ENCODE measurements around the gene FLT3LG.
"Not testable (repeated sequence)": the region's sequence is repeated elsewhere in the genome, so short reads cannot be mapped to it uniquely, and the experiment has no call there.

The FLT3LG gene

GRCh38 chr19:49465371-49465770 is 8.6 kb upstream of the FLT3LG start:
- peaks cover 34% of the 10 kb centered on the region for H3K36me3 Mint-ChIP-seq
- peak overlapping the region; percentile 71 for H3K27ac Mint-ChIP-seq
- ATAC-seq = no peak
- H3K4me1 Mint-ChIP-seq = peaks cover 18% of the 10 kb centered on the region
- no peaks in the 10 kb centered on the region for H3K27me3 Mint-ChIP-seq
- no peaks in the 10 kb centered on the region for H3K9me3 Mint-ChIP-seq
- H3K4me3 Mint-ChIP-seq = no peak overlapping the region

- H3K4me1 Mint-ChIP-seq = peaks cover 36% of the 10 kb centered on the region
These were observed 5.8 kb upstream of the FLT3LG start for GRCh38 chr19:49468199-49468598.

GRCh38 chr19:49468746-49469447 is 5.1 kb upstream of the FLT3LG start:
- peak; percentile 87 for ATAC-seq
- H3K27me3 Mint-ChIP-seq = no peaks in the 10 kb centered on the region
- peaks cover 42% of the 10 kb centered on the region for H3K4me1 Mint-ChIP-seq
- no peaks in the 10 kb centered on the region for H3K9me3 Mint-ChIP-seq
- H3K27ac Mint-ChIP-seq = peak overlapping the region; percentile 86
- H3K4me3 Mint-ChIP-seq = peak overlapping the region; percentile 51
- H3K36me3 Mint-ChIP-seq = peaks cover 29% of the 10 kb centered on the region

More at GRCh38 chr19:49468199-49468598, 5.8 kb upstream of the FLT3LG start:
- no peak overlapping the region for H3K4me3 Mint-ChIP-seq
- peak overlapping the region; percentile 86 for H3K27ac Mint-ChIP-seq
- H3K36me3 Mint-ChIP-seq = peaks cover 29% of the 10 kb centered on the region
- no peaks in the 10 kb centered on the region for H3K9me3 Mint-ChIP-seq
- H3K27me3 Mint-ChIP-seq = no peaks in the 10 kb centered on the region
- no peak for ATAC-seq

- Mint-ChIP-seq H3K27me3 (no peaks in the 10 kb centered on the region), H3K9me3 (no peaks in the 10 kb centered on the region), H3K4me1 (peaks cover 54% of the 10 kb centered on the region), H3K36me3 (peaks cover 17% of the 10 kb centered on the region), H3K27ac (peak overlapping the region; percentile 86), H3K4me3 (peak overlapping the region; percentile 53)
- ATAC-seq = peak; percentile 88
These were observed 4.0 kb upstream of the FLT3LG start for GRCh38 chr19:49469828-49470614.

GRCh38 chr19:49470615-49470978 is 3.4 kb upstream of the FLT3LG start:
- no peaks in the 10 kb centered on the region for H3K9me3 Mint-ChIP-seq
- peak overlapping the region; percentile 86 for H3K27ac Mint-ChIP-seq
- peak overlapping the region; percentile 53 for H3K4me3 Mint-ChIP-seq
- H3K4me1 Mint-ChIP-seq = peaks cover 59% of the 10 kb centered on the region
- no peaks in the 10 kb centered on the region for H3K27me3 Mint-ChIP-seq
- ATAC-seq = no peak
- peaks cover 12% of the 10 kb centered on the region for H3K36me3 Mint-ChIP-seq

GRCh38 chr19:49472936-49473335 is 1.1 kb upstream of the FLT3LG start:
- H3K4me1 Mint-ChIP-seq = peaks cover 70% of the 10 kb centered on the region
- H3K36me3 Mint-ChIP-seq = peaks cover 13% of the 10 kb centered on the region
- ATAC-seq = no peak
- no peaks in the 10 kb centered on the region for H3K27me3 Mint-ChIP-seq
- no peaks in the 10 kb centered on the region for H3K9me3 Mint-ChIP-seq
- peak overlapping the region; percentile 96 for H3K27ac Mint-ChIP-seq
- peak overlapping the region; percentile 88 for H3K4me3 Mint-ChIP-seq

- Mint-ChIP-seq H3K36me3 (peaks cover 12% of the 10 kb centered on the region), H3K27ac (peak overlapping the region; percentile 96), H3K4me1 (peaks cover 69% of the 10 kb centered on the region), H3K4me3 (peak overlapping the region; percentile 88)
- not testable (repeated sequence) for ATAC-seq, H3K9me3 Mint-ChIP-seq, H3K27me3 Mint-ChIP-seq
These were observed 531 bp upstream of the FLT3LG start for GRCh38 chr19:49473501-49473867.

- no peak for ATAC-seq
These were observed 518 bp downstream of the FLT3LG start for GRCh38 chr19:49474542-49474924.

GRCh38 chr19:49475191-49475917 is 1.3 kb downstream of the FLT3LG start:
- peak overlapping the region; percentile 88 for H3K4me3 Mint-ChIP-seq
- peak overlapping the region; percentile 96 for H3K27ac Mint-ChIP-seq
- peaks cover 52% of the 10 kb centered on the region for H3K4me1 Mint-ChIP-seq
- H3K36me3 Mint-ChIP-seq = peaks cover 6% of the 10 kb centered on the region
- ATAC-seq = no peak
- H3K27me3 Mint-ChIP-seq = no peaks in the 10 kb centered on the region
- H3K9me3 Mint-ChIP-seq = no peaks in the 10 kb centered on the region

More at GRCh38 chr19:49474542-49474924, 518 bp downstream of the FLT3LG start:
- peak overlapping the region; percentile 96 for H3K27ac Mint-ChIP-seq
- no peaks in the 10 kb centered on the region for H3K9me3 Mint-ChIP-seq
- peaks cover 6% of the 10 kb centered on the region for H3K36me3 Mint-ChIP-seq
- peaks cover 59% of the 10 kb centered on the region for H3K4me1 Mint-ChIP-seq
- H3K27me3 Mint-ChIP-seq = no peaks in the 10 kb centered on the region
- peak overlapping the region; percentile 88 for H3K4me3 Mint-ChIP-seq

GRCh38 chr19:49475995-49476880 is 2.2 kb downstream of the FLT3LG start:
- Mint-ChIP-seq H3K27ac (peak overlapping the region; percentile 96), H3K4me3 (peak overlapping the region; percentile 88), H3K36me3 (peaks cover 6% of the 10 kb centered on the region), H3K9me3 (no peaks in the 10 kb centered on the region), H3K4me1 (peaks cover 43% of the 10 kb centered on the region), H3K27me3 (no peaks in the 10 kb centered on the region)
- no peak for ATAC-seq

- no peak overlapping the region for H3K4me3 Mint-ChIP-seq
- H3K9me3 Mint-ChIP-seq = no peaks in the 10 kb centered on the region
- H3K27ac Mint-ChIP-seq = no peak overlapping the region
- H3K4me1 Mint-ChIP-seq = peaks cover 15% of the 10 kb centered on the region
- no peak for ATAC-seq
- H3K36me3 Mint-ChIP-seq = peaks cover 6% of the 10 kb centered on the region
- H3K27me3 Mint-ChIP-seq = no peaks in the 10 kb centered on the region
These were observed 6.1 kb downstream of the FLT3LG start for GRCh38 chr19:49479975-49480628.

- Mint-ChIP-seq H3K4me3 (no peak overlapping the region), H3K27ac (no peak overlapping the region), H3K9me3 (no peaks in the 10 kb centered on the region), H3K36me3 (peaks cover 5% of the 10 kb centered on the region), H3K27me3 (no peaks in the 10 kb centered on the region), H3K4me1 (peaks cover 9% of the 10 kb centered on the region)
- no peak for ATAC-seq
These were observed 7.1 kb downstream of the FLT3LG start for GRCh38 chr19:49481020-49481683.

GRCh38 chr19:49486232-49486631 is 12.2 kb downstream of the FLT3LG start:
- H3K4me1 Mint-ChIP-seq = peaks cover 36% of the 10 kb centered on the region
- peak overlapping the region; percentile 98 for H3K27ac Mint-ChIP-seq
- H3K9me3 Mint-ChIP-seq = no peaks in the 10 kb centered on the region
- peaks cover 39% of the 10 kb centered on the region for H3K36me3 Mint-ChIP-seq
- peak overlapping the region; percentile 25 for H3K4me3 Mint-ChIP-seq
- ATAC-seq = no peak
- H3K27me3 Mint-ChIP-seq = no peaks in the 10 kb centered on the region

Data from stimulated activated memory B cell treated with anti-CD40 and anti-IgM and Interleukin-4, amounts not matched to agents 10 μg/mL and 1 μg/mL and 100 μg/mL, for 72 hours (primary cell).